ENCODE results near the gene SMPD3. TPM values are rescaled to one million over a fixed set of nuclear protein-coding genes. Genes with fewer than 3 reads are reported as not detected.

SMPD3 gene
- total and polyA plus RNA-seq, 9 donors = 0.31 to 4.3 (median 1.1) TPM

DNA sequence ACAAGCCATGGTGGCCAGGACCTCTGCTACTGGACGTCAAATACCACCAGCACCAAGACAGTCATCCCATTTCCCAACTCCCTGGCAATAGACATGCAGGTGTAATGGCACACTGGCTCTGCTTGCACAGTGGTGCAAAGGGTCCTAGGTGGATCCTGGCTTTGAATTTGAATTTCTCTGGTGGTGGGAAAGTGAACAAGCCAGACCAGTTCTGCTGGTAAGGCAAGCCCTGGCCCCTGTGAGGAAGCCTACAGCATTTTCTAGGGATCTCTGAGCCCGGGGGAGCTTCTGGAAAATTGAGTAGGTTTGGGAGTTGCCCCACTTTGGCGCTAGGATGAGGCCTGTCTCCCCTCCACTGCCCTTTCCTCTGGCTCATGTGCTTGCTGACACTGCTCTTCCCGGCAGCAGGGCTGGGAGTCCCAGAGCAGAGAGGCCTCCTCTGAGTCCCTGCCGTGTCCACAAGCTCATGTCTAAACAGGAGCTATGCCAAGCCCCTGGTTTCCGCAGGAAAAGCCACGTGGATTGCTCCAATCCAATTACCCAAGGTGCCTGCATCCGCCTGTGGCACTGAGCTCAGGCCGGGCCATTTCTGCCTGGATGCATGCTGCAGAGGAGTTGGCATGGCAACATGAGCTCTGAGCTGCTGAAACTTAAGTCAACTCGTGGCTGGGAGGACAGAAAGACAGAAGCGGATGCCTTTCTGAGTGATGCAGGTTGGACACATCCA, 70.5 kb downstream of the SMPD3 start:
- 23% methylated on average over 9 of the region's 11 CpGs for whole genome bisulfite sequencing (ENCODE audit: insufficient coverage)
- no peaks in the 10 kb centered on the region for H3K9me3 ChIP-seq (replicated peaks; ENCODE audit: control insufficient read depth, low read depth, low read length)

DNA sequence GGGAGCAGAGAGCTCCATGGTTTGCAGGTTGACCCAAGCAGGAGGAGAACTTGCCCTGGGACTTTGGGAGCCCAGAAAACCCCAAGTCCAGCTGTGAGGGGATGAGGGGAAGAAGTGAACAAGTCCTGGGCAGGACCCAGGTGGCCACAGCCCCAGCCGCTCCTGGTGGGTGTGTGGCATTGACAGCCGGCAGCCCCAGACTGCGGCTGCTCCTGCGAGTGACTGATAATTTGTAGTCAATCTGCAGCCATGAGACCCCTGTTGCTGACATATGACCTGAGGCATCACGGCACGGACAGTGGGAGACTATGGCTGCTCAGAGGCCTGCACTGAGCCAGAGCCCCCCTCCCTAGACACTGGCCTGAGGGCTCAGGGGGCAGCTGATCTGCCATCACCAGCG, 71.1 kb downstream of the SMPD3 start:
- Histone ChIP-seq H3K27me3 (ENCODE audit: control insufficient read depth, insufficient read depth, low read length) (peaks cover 3% of the 10 kb centered on the region), H3K27ac (ENCODE audit: low read length) (no peak overlapping the region), H3K9me3 (replicated peaks; ENCODE audit: control insufficient read depth, low read depth, low read length) (no peaks in the 10 kb centered on the region), H3K4me1 (ENCODE audit: control insufficient read depth, insufficient read depth, low read length) (peaks cover 7% of the 10 kb centered on the region), H3K36me3 (ENCODE audit: control insufficient read depth, insufficient read depth, low read length) (no peaks in the 10 kb centered on the region), H3K4me3 (ENCODE audit: low read length) (no peak overlapping the region)
- 79% methylated on average over 4 of the region's 7 CpGs for WGBS (ENCODE audit: insufficient coverage)
- DNase-seq = no peak

More for the DNA sequence above, 70.5 kb downstream of the SMPD3 start:
- Histone ChIP-seq H3K4me3 (ENCODE audit: low read length) (no peak overlapping the region), H3K4me1 (ENCODE audit: control insufficient read depth, insufficient read depth, low read length) (peaks cover 7% of the 10 kb centered on the region), H3K27ac (ENCODE audit: low read length) (no peak overlapping the region), H3K36me3 (ENCODE audit: control insufficient read depth, insufficient read depth, low read length) (no peaks in the 10 kb centered on the region), H3K27me3 (ENCODE audit: control insufficient read depth, insufficient read depth, low read length) (peaks cover 3% of the 10 kb centered on the region)
- no peak for DNase-seq

DNA sequence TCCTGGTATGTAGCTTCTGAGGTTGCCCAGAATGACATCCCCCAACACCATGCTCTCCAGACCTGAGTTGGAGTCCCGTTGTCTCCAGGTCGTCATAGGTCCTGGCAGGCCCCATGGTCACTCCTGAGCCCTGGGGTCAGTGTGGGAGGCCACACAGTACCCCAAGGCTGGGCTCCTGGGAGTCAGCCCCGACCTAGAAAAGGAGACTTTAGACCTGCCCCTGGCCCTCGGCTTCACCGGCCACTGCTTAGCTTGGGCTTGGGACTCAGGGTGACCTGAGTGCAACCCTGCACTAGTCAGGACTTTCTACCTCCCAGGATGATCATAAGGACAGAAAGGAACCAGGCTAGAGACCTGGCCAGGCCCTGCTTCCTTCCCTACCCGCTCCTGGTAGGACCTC, 71.7 kb downstream of the SMPD3 start:
- WGBS (ENCODE audit: insufficient coverage) = 86% methylated on average over 6 of the region's 6 CpGs

DNA sequence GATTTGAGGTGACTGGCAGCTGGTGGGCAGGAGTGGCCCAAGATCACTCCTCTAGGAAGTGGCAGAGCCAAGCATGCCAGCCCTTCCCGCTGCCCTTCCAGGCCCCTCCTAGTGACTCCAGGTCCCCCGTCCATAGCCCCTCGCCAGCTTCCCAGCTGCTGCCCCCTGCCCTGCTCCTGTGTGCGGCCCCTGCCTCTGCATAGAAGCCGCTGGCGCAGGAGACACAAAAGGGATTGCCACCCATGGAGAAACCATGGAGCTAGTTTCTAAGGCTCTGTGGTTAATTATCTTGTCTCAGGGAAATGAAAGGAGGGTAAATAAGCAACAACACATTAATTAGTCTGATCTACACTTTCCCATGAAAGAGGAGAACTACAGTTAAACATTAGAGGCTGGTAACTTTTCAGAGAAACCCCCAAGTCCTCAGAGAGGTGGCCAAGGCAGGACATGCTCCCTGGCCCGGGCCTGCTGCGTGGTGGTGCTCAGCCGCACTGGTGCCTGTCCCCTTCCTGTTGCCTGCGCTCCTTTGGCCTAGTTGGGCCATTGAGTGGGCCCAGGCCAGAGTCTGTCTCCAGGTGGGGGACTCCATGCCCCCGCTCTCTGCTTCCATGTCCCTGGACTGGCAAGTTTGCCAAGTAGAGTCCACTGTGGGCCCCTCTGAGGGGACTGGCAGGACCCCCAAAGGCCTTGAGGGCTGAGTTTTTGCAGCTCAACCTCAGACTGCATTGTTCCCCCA, 72.3 kb downstream of the SMPD3 start:
- 91% methylated on average over 8 of the region's 11 CpGs for WGBS (ENCODE audit: insufficient coverage)
- no peaks in the 10 kb centered on the region for H3K36me3 ChIP-seq (ENCODE audit: control insufficient read depth, insufficient read depth, low read length)
- H3K4me3 ChIP-seq (ENCODE audit: low read length) = no peak overlapping the region
- DNase-seq = no peak
- peaks cover 3% of the 10 kb centered on the region for H3K27me3 ChIP-seq (ENCODE audit: control insufficient read depth, insufficient read depth, low read length)
- peaks cover 7% of the 10 kb centered on the region for H3K4me1 ChIP-seq (ENCODE audit: control insufficient read depth, insufficient read depth, low read length)
- H3K9me3 ChIP-seq (replicated peaks; ENCODE audit: control insufficient read depth, low read depth, low read length) = no peaks in the 10 kb centered on the region
- H3K27ac ChIP-seq (ENCODE audit: low read length) = no peak overlapping the region

More for the DNA sequence above, 71.7 kb downstream of the SMPD3 start:
- Histone ChIP-seq H3K27me3 (ENCODE audit: control insufficient read depth, insufficient read depth, low read length) (peaks cover 3% of the 10 kb centered on the region), H3K4me1 (ENCODE audit: control insufficient read depth, insufficient read depth, low read length) (peaks cover 7% of the 10 kb centered on the region), H3K36me3 (ENCODE audit: control insufficient read depth, insufficient read depth, low read length) (no peaks in the 10 kb centered on the region), H3K9me3 (replicated peaks; ENCODE audit: control insufficient read depth, low read depth, low read length) (no peaks in the 10 kb centered on the region), H3K27ac (ENCODE audit: low read length) (no peak overlapping the region), H3K4me3 (ENCODE audit: low read length) (no peak overlapping the region)
- DNase-seq = no peak

DNA sequence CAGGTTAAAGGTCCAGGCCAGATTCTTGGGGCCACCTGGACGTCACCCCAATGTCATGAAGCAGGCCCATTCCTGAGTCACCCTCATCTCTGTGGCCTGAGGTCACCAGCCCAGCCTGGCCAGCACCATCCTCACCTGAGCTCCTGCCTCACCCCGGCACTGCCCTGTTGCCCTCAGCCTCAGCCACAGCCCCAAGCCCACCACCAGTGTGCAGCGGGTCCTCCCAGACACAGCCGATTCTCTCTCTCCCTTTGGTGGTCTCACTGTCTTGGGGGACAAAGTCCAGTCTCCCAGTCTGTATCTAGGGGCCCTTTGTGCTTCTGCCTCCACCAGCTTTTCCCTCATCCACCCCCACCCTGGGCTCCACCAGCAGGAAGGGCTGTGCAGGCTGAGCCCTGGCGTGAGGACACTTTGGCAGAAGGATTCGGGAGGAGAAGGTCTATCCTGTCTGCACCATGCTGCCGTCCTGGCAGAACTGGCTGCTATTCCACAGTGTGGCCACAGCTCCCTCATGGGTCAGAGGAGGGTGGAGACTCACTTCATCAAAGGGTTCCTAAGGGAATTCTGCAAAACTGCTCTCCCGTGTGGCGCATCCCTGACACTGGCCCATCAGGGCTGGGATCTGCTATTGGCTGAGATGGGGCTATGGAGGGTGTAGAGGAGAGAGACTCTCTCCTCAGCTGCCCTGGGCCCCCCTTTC, 73.2 kb downstream of the SMPD3 start:
- no peaks in the 10 kb centered on the region for H3K9me3 ChIP-seq (replicated peaks; ENCODE audit: control insufficient read depth, low read depth, low read length)
- H3K27me3 ChIP-seq (ENCODE audit: control insufficient read depth, insufficient read depth, low read length) = peaks cover 3% of the 10 kb centered on the region
- H3K27ac ChIP-seq (ENCODE audit: low read length) = no peak overlapping the region
- peaks cover 7% of the 10 kb centered on the region for H3K4me1 ChIP-seq (ENCODE audit: control insufficient read depth, insufficient read depth, low read length)
- H3K4me3 ChIP-seq (ENCODE audit: low read length) = no peak overlapping the region
- no peaks in the 10 kb centered on the region for H3K36me3 ChIP-seq (ENCODE audit: control insufficient read depth, insufficient read depth, low read length)
- WGBS (ENCODE audit: insufficient coverage) = 73% methylated on average over 7 of the region's 9 CpGs
- no peak for DNase-seq

DNA sequence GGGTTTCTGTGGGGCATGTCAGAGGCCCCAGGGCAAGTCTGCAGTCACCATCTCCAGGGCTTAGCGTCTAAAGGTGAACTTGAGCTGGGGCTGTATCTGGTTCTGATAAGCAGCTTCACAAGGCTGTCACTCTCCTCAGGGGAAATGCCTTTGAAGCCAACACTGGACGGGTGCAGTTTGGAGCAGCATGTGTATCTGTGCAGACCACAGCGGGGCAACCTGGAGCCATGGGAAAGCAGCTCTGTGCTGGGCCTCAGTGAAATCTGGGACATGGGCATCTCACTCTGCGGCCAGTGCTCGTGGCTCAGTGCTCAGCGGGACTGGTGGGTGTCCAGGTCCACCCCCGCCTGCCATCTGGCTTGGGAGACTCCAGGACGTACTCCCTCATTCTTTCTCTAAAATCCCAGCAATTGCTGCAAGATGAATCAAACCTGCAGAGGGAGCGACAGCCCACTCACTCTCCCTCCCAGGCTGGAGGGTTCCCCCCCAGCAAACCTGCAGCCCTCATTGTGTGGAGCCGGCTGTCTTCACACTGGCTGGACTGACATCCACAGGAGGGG, 74.0 kb downstream of the SMPD3 start:
- WGBS (ENCODE audit: insufficient coverage) = 64% methylated on average over 5 of the region's 10 CpGs
- Histone ChIP-seq H3K4me3 (ENCODE audit: low read length) (no peak overlapping the region), H3K27ac (ENCODE audit: low read length) (no peak overlapping the region), H3K9me3 (replicated peaks; ENCODE audit: control insufficient read depth, low read depth, low read length) (no peaks in the 10 kb centered on the region), H3K36me3 (ENCODE audit: control insufficient read depth, insufficient read depth, low read length) (no peaks in the 10 kb centered on the region), H3K4me1 (ENCODE audit: control insufficient read depth, insufficient read depth, low read length) (peaks cover 7% of the 10 kb centered on the region), H3K27me3 (ENCODE audit: control insufficient read depth, insufficient read depth, low read length) (peaks cover 3% of the 10 kb centered on the region)
- no peak for DNase-seq

DNA sequence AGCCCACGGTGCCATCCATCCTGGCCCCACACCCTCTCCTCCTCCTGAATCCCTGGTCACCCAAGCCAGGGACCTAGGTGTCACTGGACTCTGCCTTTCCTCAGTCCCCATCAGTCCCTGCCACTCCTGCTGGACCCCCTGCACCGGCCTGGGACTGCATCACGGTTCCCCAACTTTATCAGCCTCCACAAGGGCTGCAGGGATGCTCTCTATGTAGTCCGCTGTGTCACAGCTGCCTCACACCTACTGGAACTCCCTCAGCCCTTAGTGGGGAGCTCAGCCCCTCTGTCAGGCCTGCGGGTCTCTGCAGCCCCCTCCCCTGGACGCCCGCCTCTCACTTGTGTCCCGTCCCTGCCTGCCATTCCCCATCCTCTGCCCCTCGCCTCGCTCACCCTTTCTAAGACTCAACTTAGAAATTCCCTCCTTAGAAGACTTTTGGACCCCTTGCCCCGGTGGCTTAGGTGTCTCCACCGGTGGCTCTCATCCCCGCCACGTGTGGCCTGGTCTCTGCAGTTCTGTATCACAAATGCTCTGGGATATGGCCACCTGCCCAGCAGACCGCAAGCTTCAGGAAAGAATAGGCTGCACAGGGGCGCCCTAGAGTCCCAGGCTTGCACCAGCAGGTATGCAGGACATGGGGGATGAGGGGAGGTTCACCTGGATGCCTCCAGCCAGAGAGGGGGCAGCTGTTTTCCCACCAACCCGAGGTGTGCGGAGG, 74.6 kb downstream of the SMPD3 start:
- no peaks in the 10 kb centered on the region for H3K9me3 ChIP-seq (replicated peaks; ENCODE audit: control insufficient read depth, low read depth, low read length)
- H3K4me3 ChIP-seq (ENCODE audit: low read length) = no peak overlapping the region
- no peak for DNase-seq
- WGBS (ENCODE audit: insufficient coverage) = 70% methylated on average over 18 of the region's 18 CpGs
- peaks cover 3% of the 10 kb centered on the region for H3K27me3 ChIP-seq (ENCODE audit: control insufficient read depth, insufficient read depth, low read length)
- H3K4me1 ChIP-seq (ENCODE audit: control insufficient read depth, insufficient read depth, low read length) = peaks cover 7% of the 10 kb centered on the region
- H3K36me3 ChIP-seq (ENCODE audit: control insufficient read depth, insufficient read depth, low read length) = no peaks in the 10 kb centered on the region
- no peak overlapping the region for H3K27ac ChIP-seq (ENCODE audit: low read length)

DNA sequence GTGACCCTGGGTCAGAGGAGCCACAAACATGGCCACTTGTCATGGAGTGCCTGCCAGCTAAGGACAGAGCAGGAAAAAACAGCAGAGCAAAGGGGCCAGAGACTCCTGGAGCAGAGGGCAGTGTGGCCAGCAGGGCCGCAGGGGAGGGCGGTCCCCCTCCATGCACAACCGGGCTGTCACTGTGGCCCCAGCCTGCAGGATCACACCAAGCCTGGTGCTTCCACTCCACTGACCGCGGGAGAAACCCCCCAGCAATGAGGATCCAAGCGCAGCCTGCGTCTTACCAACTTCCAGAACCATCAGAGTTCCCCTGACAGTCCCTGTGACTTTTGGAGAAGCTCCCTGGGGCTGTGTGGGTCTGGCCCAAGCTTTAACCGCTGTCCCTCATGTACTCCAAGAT, 75.5 kb downstream of the SMPD3 start:
- H3K9me3 ChIP-seq (replicated peaks; ENCODE audit: control insufficient read depth, low read depth, low read length) = no peaks in the 10 kb centered on the region
- 86% methylated on average over 6 of the region's 8 CpGs for WGBS (ENCODE audit: insufficient coverage)
- peaks cover 4% of the 10 kb centered on the region for H3K4me1 ChIP-seq (ENCODE audit: control insufficient read depth, insufficient read depth, low read length)
- H3K27ac ChIP-seq (ENCODE audit: low read length) = no peak overlapping the region
- H3K27me3 ChIP-seq (ENCODE audit: control insufficient read depth, insufficient read depth, low read length) = peaks cover 3% of the 10 kb centered on the region
- DNase-seq = no peak
- H3K36me3 ChIP-seq (ENCODE audit: control insufficient read depth, insufficient read depth, low read length) = no peaks in the 10 kb centered on the region
- H3K4me3 ChIP-seq (ENCODE audit: low read length) = no peak overlapping the region

DNA sequence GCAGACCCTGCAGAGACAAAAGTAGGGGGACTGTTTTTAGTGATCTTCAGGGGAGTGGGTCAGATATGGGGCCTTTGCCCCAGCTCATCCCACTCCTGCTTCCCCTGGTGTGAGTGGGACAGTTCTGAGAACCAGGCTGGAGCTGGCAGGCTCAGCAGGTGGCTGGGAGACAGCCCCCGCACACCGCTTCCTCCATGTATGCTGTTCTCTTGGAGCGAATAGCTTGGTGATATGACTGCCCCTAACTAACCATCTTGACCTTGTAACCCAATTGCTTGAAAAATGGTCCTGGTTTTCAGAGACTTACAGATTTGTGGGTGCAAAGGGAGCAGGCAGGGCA, 76.0 kb downstream of the SMPD3 start:
- H3K4me3 ChIP-seq (ENCODE audit: low read length) = no peak overlapping the region
- no peaks in the 10 kb centered on the region for H3K4me1 ChIP-seq (ENCODE audit: control insufficient read depth, insufficient read depth, low read length)
- 100% methylated on average over 1 of the region's 3 CpGs for WGBS (ENCODE audit: insufficient coverage)
- no peak for DNase-seq
- H3K9me3 ChIP-seq (replicated peaks; ENCODE audit: control insufficient read depth, low read depth, low read length) = no peaks in the 10 kb centered on the region
- no peak overlapping the region for H3K27ac ChIP-seq (ENCODE audit: low read length)
- peaks cover 3% of the 10 kb centered on the region for H3K27me3 ChIP-seq (ENCODE audit: control insufficient read depth, insufficient read depth, low read length)
- no peaks in the 10 kb centered on the region for H3K36me3 ChIP-seq (ENCODE audit: control insufficient read depth, insufficient read depth, low read length)
